CD4-positive, CD25-positive, alpha-beta regulatory T cell (primary cell): ENCODE data around the gene TRDMT1. TPM values are rescaled to one million over a fixed set of nuclear protein-coding genes. Genes with fewer than 3 reads are reported as not detected.

ENCODE experiments used
- ATAC-seq, 2 donors: fragments of 150-1000 bp; cut with Tn5 transposase; one replicate each; pipeline ENCODE4 v1.10.0; 2021; ENCODE audit warnings: low read depth in 2 of 2, moderate number of reproducible peaks in 2 of 2, moderate library complexity in 1 of 2
- DNase-seq, 3 donors: peaks; one replicate each; pipeline versions ENCODE4 v3.0.0 to v3.0.0-alpha.2; 2012 to 2022; ENCODE audit warnings: mixed read lengths in 1 of 3
- H3K27ac ChIP-seq: one replicate; pipeline ENCODE4 v1.7.0; 2013; ENCODE audit warnings: mild to moderate bottlenecking, low read length; ENCODE audit not compliant: insufficient read depth, poor library complexity, severe bottlenecking
- H3K27me3 ChIP-seq: one replicate; pipeline ENCODE4 v1.7.0; 2013; ENCODE audit warnings: low read length; ENCODE audit not compliant: control insufficient read depth, insufficient read depth
- H3K36me3 ChIP-seq: one replicate; pipeline ENCODE4 v1.7.0; 2013; ENCODE audit warnings: mild to moderate bottlenecking, low read length, moderate library complexity; ENCODE audit not compliant: control insufficient read depth, insufficient read depth
- H3K4me1 ChIP-seq: 2 replicates; pipeline ENCODE4 v1.7.0; 2013; ENCODE audit warnings: mild to moderate bottlenecking, low read length; ENCODE audit not compliant: insufficient read depth, control insufficient read depth, poor library complexity, severe bottlenecking
- H3K4me3 ChIP-seq: one replicate; pipeline ENCODE4 v1.7.0; 2013; ENCODE audit warnings: low read depth, mild to moderate bottlenecking, low read length, moderate library complexity
- H3K9me3 ChIP-seq, 2 experiments: 1 replicate in 1 of 2; 2 replicates in 1 of 2; pipeline ENCODE4 v1.7.0; 2013; ENCODE audit warnings: low read length in 2 of 2, mild to moderate bottlenecking in 1 of 2, moderate library complexity in 1 of 2; ENCODE audit not compliant: control insufficient read depth in 2 of 2
- H3K27ac Mint-ChIP-seq, 3 donors: one replicate each; pipeline ENCODE4 v1.8.0; 2020 to 2022; ENCODE audit warnings: mild to moderate bottlenecking in 3 of 3, mixed read lengths in 3 of 3, moderate library complexity in 2 of 3
- H3K27me3 Mint-ChIP-seq: one replicate; pipeline ENCODE4 v1.8.0; 2022; ENCODE audit warnings: mild to moderate bottlenecking, mixed read lengths
- H3K36me3 Mint-ChIP-seq: one replicate; pipeline ENCODE4 v1.8.0; 2020; ENCODE audit warnings: mixed read lengths
- H3K4me1 Mint-ChIP-seq, 4 donors: one replicate each; pipeline ENCODE4 v1.8.0; 2020 to 2022; ENCODE audit warnings: mixed read lengths in 4 of 4, mild to moderate bottlenecking in 1 of 4
- H3K4me3 Mint-ChIP-seq, 4 donors: one replicate each; pipeline ENCODE4 v1.8.0; 2020 to 2022; ENCODE audit warnings: mild to moderate bottlenecking in 4 of 4, mixed read lengths in 4 of 4, moderate library complexity in 3 of 4
- H3K9me3 Mint-ChIP-seq, 7 donors: one replicate each; pipeline ENCODE4 v1.8.0; 2020 to 2022; ENCODE audit warnings: mixed read lengths in 7 of 7, mild to moderate bottlenecking in 3 of 7, moderate library complexity in 2 of 7
- polyA plus RNA-seq, 4 donors: library from polyadenylated mRNA; unstranded; fragments of 300-500 nt; fragmentation: Illumina TruSeq; gene quantifications; one replicate each; pipeline ENCODE4 v1.2.3, GENCODE V29; 2021
- total RNA-seq: library from RNA; stranded (reverse); gene quantifications from one replicate; pipeline ENCODE4 v1.2.3, GENCODE V29; 2022

The TRDMT1 gene
- total and polyA plus RNA-seq, 5 donors from 2014 or later, result 5.8 to 12.2 (median 8.2) TPM

DNA sequence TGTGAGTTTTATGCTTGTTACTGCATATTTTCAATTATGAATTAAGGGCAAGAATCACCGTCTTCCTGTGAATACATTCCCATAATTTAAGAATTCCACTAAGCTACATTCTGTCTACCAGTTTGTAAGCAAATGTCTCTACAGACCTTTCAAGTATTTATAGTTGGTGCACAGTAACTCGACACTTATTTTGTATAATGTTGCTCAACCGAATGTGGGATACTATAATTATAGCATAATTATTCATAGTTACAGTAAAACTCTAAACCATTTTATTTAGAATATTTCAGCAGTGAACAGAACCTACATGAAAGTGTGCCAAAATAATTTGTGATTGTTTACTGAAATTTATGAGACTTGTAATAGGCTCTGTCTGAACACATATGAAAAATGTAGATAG, 54.6 kb downstream of the TRDMT1 start:
- Mint-ChIP-seq H3K4me3 (no peak overlapping the region), H3K9me3 (no peaks in the 10 kb centered on the region), H3K27ac (no peak overlapping the region), H3K4me1 (peaks cover 9 to 26% (median 15%) of the 10 kb centered on the region in 4 donors), H3K36me3 (peaks cover 19% of the 10 kb centered on the region), H3K27me3 (no peaks in the 10 kb centered on the region)
- H3K4me1 ChIP-seq, result peaks cover 4% of the 10 kb centered on the region
- no peak overlapping the region for H3K4me3 ChIP-seq
- no peaks in the 10 kb centered on the region for H3K9me3 ChIP-seq
- no peaks in the 10 kb centered on the region for H3K27me3 ChIP-seq
- H3K36me3 ChIP-seq, result no peaks in the 10 kb centered on the region
- DNase-seq, result no peak
- ATAC-seq, result no peak
- no peak overlapping the region for H3K27ac ChIP-seq

DNA sequence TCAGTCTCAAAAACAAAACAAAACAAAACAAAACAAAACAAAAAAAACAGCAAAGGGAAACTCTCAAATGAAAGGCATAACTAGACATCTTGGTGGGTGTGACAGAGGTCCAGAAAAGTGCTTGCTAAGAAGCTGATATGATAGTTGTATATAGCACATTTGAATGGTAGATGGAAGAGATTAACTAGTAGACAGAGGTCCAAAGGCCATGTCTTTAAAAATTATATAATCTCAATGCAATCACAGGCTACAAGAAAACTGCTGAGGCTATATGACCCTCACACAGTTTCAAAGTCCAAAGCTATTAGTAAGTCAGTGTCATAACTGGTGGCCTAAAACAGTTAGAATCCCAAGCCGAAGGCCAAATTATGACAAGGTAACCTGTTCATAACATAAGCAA, 56.2 kb downstream of the TRDMT1 start:
- no peaks in the 10 kb centered on the region for H3K9me3 Mint-ChIP-seq
- no peaks in the 10 kb centered on the region for H3K36me3 ChIP-seq
- no peak overlapping the region for H3K27ac ChIP-seq
- DNase-seq (no peak), ATAC-seq (no peak)
- H3K9me3 ChIP-seq, result no peaks in the 10 kb centered on the region
- H3K4me3 ChIP-seq, result no peak overlapping the region
- H3K4me1 Mint-ChIP-seq, result peaks cover 15 to 34% (median 23%) of the 10 kb centered on the region in 4 donors
- no peaks in the 10 kb centered on the region for H3K27me3 Mint-ChIP-seq
- H3K4me3 Mint-ChIP-seq, result no peak overlapping the region
- H3K27ac Mint-ChIP-seq, result peak overlapping the region; percentile 18 to 55 (median 40)
- no peaks in the 10 kb centered on the region for H3K27me3 ChIP-seq
- H3K4me1 ChIP-seq, result peaks cover 4% of the 10 kb centered on the region
- peaks cover 17% of the 10 kb centered on the region for H3K36me3 Mint-ChIP-seq

DNA sequence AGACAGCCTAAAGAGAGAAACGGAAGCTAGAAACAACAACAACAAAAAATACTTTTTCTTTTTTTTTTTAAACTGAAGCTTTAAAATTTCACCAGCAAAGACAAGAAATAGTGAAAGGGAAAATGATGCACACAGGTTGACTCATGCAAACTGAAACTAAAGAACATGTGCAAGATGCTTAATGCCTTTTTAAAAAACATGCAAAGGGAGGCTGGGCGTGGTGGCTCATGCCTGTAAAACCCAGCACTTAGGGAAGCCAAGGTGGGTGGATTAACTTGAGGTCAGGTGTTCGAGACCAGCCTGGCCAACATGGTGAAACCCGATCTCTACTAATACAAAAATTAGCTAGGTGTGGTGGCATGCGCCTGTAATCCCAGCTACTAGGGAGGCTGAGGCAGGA, 56.7 kb downstream of the TRDMT1 start:
- no peaks in the 10 kb centered on the region for H3K27me3 ChIP-seq
- DNase-seq (peak in 1 of 3 donors; percentile 65), ATAC-seq (peak in 1 of 2 donors; percentile 56)
- H3K4me1 ChIP-seq, result peaks cover 4% of the 10 kb centered on the region
- Mint-ChIP-seq H3K36me3 (peaks cover 17% of the 10 kb centered on the region), H3K9me3 (no peaks in the 10 kb centered on the region), H3K27ac (peak overlapping the region; percentile 15 to 79 (median 55)), H3K4me3 (no peak overlapping the region), H3K4me1 (peaks cover 15 to 34% (median 23%) of the 10 kb centered on the region in 4 donors), H3K27me3 (no peaks in the 10 kb centered on the region)
- no peak overlapping the region for H3K4me3 ChIP-seq
- no peak overlapping the region for H3K27ac ChIP-seq
- H3K9me3 ChIP-seq, result no peaks in the 10 kb centered on the region
- H3K36me3 ChIP-seq, result no peaks in the 10 kb centered on the region

DNA sequence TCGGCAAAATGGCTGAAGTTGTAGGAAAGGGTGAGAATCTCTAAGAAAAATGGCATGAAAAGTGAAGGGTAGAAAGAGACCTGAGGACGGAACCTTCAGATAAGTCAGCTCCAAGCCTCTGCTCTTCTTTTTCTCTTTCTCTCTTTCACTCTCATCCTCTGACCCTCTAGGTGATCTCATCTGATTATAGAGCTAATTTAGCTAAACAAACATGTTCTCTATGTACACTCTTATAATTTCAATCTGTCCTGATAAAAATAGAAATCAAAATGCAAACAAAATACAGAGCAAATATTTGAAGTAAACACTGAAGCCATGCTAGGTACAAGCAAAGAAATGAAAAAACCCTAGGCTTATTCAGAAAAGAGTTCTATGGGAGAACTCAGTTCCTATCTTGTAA, 57.4 kb downstream of the TRDMT1 start:
- Mint-ChIP-seq H3K27ac (peak overlapping the region in 1 of 3 donors; percentile 7), H3K4me1 (peaks cover 15 to 34% (median 23%) of the 10 kb centered on the region in 4 donors), H3K36me3 (peaks cover 13% of the 10 kb centered on the region), H3K4me3 (no peak overlapping the region), H3K9me3 (no peaks in the 10 kb centered on the region), H3K27me3 (no peaks in the 10 kb centered on the region)
- ATAC-seq (no peak), DNase-seq (no peak)
- H3K36me3 ChIP-seq, result no peaks in the 10 kb centered on the region
- H3K27me3 ChIP-seq, result no peaks in the 10 kb centered on the region
- H3K4me3 ChIP-seq, result no peak overlapping the region
- H3K4me1 ChIP-seq, result peaks cover 4% of the 10 kb centered on the region
- no peak overlapping the region for H3K27ac ChIP-seq
- no peaks in the 10 kb centered on the region for H3K9me3 ChIP-seq

DNA sequence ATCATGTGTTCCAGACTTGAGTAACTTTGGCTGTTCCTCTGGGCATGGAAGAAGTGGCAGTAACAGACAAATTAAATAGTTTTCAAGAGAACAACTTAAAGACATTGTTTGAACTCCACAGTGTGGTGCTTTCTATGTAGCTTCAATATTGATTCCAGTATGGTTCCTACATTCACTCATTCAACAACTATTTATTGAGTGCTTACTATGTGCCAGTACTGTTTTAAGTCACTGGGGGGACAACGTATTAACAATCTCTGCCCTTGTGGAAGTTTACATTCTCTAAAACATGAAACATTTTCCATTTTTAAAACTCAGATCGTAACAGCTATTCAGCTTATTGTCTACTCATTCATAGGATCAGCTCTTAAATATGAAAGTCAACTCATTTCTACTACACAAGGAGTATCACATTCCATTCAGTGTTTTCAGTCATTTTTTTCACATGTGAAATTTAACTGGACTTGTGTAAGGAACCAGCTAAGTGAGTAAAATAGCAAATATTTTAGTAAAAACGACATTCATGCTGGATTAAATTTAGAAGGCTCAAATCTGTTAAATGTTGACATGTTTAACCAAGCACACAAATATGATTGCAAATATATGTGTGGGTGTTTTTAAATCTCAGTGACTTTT, 58.3 kb downstream of the TRDMT1 start:
- peaks cover 4% of the 10 kb centered on the region for H3K4me1 ChIP-seq
- no peak for ATAC-seq
- H3K27ac ChIP-seq, result no peak overlapping the region
- Mint-ChIP-seq H3K9me3 (no peaks in the 10 kb centered on the region), H3K36me3 (peaks cover 13% of the 10 kb centered on the region), H3K27ac (no peak overlapping the region), H3K27me3 (no peaks in the 10 kb centered on the region), H3K4me1 (peaks cover 15 to 34% (median 23%) of the 10 kb centered on the region in 4 donors), H3K4me3 (no peak overlapping the region)
- no peaks in the 10 kb centered on the region for H3K36me3 ChIP-seq
- no peaks in the 10 kb centered on the region for H3K27me3 ChIP-seq
- no peaks in the 10 kb centered on the region for H3K9me3 ChIP-seq
- no peak for DNase-seq
- H3K4me3 ChIP-seq, result no peak overlapping the region

DNA sequence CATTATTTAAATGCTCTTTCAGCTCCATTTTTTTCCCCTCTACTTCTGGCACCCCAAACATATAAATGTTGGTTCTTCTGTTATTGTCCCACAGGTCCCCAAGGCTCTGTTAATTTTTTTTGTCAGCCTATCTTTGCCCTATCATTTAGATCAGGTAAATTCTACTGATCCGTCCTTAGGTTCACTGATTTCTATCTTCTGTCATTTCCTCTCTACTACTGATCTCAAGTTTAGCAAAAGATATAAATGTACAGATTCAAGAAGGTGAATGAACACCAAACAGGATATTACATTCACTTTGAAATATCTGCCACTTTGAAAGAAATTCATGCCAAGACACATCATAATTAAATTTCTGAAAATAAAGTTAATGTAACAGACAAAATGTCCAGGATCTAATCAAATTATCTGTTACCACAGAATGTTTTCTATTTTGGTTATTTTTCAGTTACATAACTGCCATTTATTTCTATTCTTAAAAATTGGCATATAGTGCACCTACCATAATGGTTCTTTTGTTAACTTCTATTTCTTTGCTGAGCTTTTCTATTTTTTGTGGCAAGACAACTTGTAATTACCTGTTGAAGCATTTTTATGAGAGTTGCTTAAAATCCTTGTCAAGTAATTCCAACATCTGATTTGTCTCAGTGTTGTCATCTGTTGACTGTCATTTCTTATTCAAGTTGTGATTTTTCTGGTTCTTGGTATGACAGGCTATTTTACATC, 59.8 kb downstream of the TRDMT1 start:
- peak in 1 of 2 donors; percentile 25 for ATAC-seq

DNA sequence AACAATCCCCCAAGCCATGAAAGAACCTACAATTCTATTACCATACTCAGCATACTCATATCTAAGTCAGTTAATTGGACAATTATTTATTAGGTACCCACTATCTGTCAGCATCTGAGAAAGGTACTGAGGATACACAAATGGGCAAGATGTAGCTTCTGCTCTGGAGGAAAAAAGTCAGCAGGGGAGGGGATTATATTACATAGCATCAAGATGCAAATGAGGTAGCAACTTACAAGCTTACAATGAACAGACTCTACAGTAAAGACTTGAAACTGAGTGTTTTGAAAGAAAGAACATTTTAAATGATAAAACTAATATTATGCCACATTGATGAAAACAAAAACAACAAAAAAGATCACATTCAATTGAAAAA, 61.1 kb downstream of the TRDMT1 start:
- H3K27me3 ChIP-seq, result no peaks in the 10 kb centered on the region
- Mint-ChIP-seq H3K4me3 (no peak overlapping the region), H3K36me3 (peaks cover 8% of the 10 kb centered on the region), H3K27ac (no peak overlapping the region), H3K4me1 (peaks cover 15 to 32% (median 23%) of the 10 kb centered on the region in 4 donors), H3K9me3 (no peaks in the 10 kb centered on the region), H3K27me3 (no peaks in the 10 kb centered on the region)
- DNase-seq, result no peak
- H3K27ac ChIP-seq, result no peak overlapping the region
- H3K9me3 ChIP-seq, result no peaks in the 10 kb centered on the region
- no peak overlapping the region for H3K4me3 ChIP-seq
- ATAC-seq, result no peak
- no peaks in the 10 kb centered on the region for H3K36me3 ChIP-seq
- H3K4me1 ChIP-seq, result peaks cover 4% of the 10 kb centered on the region

More for the DNA sequence above, 59.8 kb downstream of the TRDMT1 start:
- DNase-seq, result peak in 1 of 3 donors; percentile 11
- H3K27ac Mint-ChIP-seq, result peak overlapping the region in 1 of 3 donors; percentile 39
- no peaks in the 10 kb centered on the region for H3K9me3 ChIP-seq
- no peak overlapping the region for H3K4me3 ChIP-seq
- no peaks in the 10 kb centered on the region for H3K9me3 Mint-ChIP-seq
- H3K4me1 Mint-ChIP-seq, result peaks cover 15 to 34% (median 23%) of the 10 kb centered on the region in 4 donors
- H3K27ac ChIP-seq, result no peak overlapping the region
- H3K4me3 Mint-ChIP-seq, result no peak overlapping the region
- H3K36me3 ChIP-seq, result no peaks in the 10 kb centered on the region
- peaks cover 8% of the 10 kb centered on the region for H3K36me3 Mint-ChIP-seq
- no peaks in the 10 kb centered on the region for H3K27me3 ChIP-seq
- no peaks in the 10 kb centered on the region for H3K27me3 Mint-ChIP-seq
- peaks cover 4% of the 10 kb centered on the region for H3K4me1 ChIP-seq
